HG02759 (cell line): ENCODE results near the gene TNFAIP3.
A peak's percentile ranks its signal among the peaks of the same experiment; 100 is the strongest.
"Not testable (repeated sequence)": the region's sequence is repeated elsewhere in the genome, so short reads cannot be mapped to it uniquely, and the experiment has no call there.

ENCODE experiments used
- ATAC-seq: cut with Tn5 transposase; IDR thresholded peaks from one replicate; pipeline ENCODE4 v1.9.1; 2021; ENCODE audit warnings: mild to moderate bottlenecking, moderate library complexity; ENCODE audit not compliant: unreplicated experiment

The TNFAIP3 gene

DNA sequence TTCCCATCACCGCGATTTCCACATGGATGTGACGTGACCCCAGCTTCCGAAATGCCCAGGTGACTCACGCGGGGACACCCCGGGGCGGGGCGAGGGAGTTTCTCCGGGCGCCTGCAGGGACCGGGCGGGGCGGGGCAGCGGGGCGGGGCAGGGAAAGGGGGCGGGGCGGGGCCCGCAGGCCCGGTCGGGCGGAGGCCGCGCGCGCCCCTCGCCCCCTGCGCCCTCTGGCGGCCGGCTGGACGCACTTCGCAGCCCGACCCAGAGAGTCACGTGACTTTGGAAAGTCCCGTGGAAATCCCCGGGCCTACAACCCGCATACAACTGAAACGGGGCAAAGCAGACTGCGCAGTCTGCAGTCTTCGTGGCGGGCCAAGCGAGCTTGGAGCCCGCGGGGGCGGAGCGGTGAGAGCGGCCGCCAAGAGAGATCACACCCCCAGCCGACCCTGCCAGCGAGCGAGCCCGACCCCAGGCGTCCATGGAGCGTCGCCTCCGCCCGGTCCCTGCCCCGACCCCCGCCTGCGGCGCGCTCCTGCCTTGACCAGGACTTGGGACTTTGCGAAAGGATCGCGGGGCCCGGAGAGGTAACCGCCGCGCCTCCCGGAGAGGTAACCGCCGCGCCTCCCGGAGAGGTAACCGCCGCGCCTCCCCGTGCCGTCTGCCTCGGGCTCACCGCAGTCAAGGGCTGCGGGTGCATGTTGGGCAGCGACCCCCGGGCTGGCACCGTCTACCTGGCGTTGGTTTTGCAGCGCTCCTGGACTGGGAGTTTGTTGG is at the start of gene TNFAIP3:
Gene TNFAIP3 (plus strand): TSS at position 346 of the 771 bp plus-strand sequence. CDS start 3,969 bp downstream, outside the sequence.
- ATAC-seq, result peak; percentile 74

DNA sequence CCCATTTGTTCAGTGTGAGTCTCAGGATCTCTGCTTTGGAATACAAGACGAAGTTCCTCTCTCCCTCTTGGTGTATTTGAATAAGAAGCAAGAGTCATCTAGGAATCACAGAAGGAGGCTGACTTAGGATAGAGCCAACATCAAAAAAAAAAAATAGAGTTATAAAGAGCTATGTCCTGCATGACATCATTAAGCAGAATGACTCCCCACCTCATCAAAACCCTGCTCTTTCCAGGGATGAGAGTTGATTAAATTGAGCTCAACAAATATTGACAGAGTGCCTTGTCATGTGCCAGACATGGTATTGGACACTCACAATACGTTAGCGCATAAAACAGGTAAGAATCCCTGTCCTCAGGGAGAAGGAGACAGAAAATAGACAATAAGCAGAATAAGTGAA is 48.6 kb upstream of the TNFAIP3 start:
- ATAC-seq, result no peak

DNA sequence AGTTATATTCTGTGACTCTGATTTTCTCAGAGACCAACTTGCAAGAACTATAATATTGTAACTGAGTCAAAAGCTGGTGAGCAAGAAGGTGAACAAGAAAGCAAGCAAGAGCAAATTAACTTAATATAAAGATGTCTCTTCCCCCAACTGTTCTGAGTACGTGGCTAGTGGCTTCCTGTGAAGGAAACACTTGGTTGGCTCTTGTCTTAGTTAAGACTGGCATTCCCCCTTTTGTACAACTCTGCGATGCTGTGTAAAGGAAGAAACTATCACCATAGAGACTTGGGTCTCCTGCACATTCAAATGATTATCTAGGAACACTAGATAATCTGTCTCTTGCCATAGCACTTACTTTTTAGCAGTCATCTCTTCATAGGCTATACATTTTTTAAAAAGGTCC is 47.3 kb upstream of the TNFAIP3 start:
- peak; percentile 47 for ATAC-seq

DNA sequence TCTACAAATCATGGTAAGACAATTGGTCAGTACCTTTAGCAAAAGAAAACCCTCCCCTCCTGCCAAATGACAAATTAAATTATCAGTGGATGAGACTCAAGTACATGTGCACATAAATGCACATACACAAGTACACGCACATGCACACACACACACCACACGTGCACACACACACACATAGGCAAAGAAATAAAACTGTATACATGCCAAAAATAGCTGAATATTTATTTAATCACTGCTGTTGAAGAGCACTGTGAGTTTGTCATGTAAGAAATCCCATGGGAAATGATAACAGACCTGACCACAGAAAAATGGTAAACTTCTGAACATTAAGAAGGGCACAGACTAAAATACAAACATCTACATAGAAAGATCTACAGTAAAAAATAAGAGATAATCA is 46.6 kb upstream of the TNFAIP3 start:
- ATAC-seq, result no peak

DNA sequence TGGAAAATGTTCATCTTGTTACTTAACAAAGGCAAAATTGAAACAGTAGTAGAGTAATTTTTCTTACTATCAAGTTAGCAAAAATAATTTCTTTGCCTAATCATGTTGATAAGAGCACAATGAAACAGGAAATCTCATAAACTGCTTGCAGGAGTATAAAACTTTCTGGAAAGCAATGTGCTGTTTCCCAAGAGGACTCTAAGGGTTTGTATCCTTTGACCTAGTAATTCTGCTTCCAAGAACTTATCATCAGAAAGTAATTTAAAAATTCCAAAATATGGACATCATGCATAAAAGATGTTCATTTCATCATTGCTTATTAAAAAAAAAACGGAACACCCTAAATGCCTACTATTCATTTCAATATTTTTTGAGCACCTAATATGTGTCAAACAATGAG is 46.1 kb upstream of the TNFAIP3 start:
- ATAC-seq, result no peak

DNA sequence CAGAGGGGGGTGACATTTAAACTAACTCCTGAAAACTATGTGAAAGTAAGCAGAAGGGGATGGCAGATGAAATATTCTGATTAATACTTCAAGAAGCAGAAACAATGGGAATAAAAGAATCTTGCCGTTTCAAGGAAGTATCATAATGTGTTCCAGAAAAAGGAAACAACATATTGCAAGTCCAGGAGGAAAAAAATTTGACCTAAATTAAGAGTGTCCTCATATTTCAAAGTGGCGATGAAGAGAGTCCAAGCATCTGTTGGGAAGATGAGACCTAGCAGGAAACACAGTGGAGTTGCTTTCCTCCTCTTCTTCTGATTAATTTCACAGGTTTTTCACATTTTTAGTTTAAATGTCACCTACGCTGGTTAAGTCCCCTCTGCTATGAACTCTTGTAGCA is 45.6 kb upstream of the TNFAIP3 start:
- ATAC-seq, result no peak

DNA sequence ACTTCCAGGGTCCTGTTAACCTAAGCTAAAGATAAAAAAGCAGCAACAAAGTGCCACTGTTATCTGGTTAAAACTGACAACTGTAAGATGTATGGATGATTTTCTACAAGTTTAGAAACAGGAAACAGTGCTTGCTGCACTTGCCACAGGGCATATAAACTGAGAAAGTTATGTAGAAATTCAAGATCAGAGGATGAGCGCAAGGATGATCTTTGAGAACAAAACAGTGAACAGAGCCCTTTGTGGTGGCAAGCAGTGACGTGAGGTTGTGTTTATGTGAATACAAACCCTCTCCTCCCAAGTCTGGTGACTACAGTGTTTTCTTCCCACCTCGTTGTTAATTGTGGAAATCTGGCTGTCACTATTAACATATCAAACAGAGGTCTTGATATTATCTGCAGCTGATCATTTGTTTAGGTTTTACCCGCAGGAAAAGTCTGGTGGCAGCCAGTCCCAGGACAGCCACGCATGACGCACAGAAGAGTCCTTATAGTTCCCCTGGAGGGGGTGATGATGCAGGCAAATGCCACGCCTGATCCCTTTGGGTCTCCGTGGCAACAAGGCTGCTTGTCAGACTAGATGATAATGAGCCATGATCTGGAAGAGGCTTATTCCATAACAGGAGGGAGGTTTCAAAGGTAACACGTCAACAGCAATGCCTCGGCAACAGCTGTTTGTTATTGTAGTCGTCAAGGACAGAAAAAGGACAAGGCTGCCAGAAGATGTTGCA is 43.1 kb upstream of the TNFAIP3 start:
- ATAC-seq, result no peak

DNA sequence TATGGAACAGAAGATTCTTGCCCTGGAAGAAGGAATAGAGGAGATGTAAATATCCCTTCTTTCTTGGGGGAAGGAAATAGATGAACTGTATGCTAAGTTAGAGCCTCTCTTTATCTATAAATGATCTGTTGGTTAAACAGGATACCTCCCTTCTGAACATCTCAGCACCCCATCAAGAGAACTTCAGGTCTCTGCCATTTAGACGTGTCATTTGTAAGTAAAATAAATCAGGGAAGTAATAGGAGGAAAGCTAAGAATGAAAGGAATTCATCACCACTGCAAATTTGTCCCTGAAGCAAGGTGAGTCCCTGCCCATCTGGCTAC is 42.5 kb upstream of the TNFAIP3 start:
- ATAC-seq, result no peak

DNA sequence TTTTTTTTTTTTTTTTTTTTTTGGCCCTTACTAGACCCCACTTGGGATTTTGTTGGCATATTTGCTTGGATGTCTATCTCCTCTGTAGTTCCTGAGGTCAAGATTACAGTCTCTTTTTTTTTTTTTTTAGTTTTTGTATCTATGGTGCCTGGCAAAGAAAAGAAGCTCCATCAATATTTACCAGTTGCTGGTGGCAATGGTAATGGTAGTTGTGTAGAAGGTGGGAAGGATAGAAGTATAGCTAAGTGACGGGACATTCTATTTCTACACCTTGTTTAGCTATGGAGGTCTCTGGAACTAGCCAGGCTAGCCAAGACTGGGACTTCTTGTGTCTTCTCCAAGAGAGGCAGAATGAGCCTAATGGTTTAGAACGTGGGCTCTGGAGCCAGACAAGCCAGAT is 42.2 kb upstream of the TNFAIP3 start:
- no peak for ATAC-seq

DNA sequence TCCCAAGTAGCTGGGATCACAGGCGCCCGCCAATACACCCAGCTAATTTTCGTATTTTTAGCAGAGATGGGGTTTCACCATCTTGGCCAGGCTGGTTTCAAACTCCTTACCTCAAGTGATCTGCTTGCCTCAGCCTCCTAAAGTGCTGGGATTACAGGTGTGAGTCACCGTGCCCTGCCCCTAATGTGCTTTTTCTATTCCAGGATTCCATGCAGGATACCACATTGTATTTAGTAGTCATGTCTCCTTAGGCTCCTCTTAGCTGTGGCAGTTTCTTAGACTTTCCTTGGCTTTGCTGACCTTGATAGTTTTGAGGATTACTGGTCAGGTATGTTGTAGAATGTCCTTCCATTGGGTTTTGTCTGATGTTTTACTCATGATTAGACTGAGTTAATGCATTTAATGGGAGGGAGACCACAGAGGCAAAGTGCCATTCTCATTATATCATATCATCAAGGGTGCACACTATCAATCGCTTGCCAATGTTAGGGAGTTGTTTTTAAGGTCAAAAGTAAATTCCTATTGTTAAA is 39.6 kb upstream of the TNFAIP3 start:
- ATAC-seq, result no peak

DNA sequence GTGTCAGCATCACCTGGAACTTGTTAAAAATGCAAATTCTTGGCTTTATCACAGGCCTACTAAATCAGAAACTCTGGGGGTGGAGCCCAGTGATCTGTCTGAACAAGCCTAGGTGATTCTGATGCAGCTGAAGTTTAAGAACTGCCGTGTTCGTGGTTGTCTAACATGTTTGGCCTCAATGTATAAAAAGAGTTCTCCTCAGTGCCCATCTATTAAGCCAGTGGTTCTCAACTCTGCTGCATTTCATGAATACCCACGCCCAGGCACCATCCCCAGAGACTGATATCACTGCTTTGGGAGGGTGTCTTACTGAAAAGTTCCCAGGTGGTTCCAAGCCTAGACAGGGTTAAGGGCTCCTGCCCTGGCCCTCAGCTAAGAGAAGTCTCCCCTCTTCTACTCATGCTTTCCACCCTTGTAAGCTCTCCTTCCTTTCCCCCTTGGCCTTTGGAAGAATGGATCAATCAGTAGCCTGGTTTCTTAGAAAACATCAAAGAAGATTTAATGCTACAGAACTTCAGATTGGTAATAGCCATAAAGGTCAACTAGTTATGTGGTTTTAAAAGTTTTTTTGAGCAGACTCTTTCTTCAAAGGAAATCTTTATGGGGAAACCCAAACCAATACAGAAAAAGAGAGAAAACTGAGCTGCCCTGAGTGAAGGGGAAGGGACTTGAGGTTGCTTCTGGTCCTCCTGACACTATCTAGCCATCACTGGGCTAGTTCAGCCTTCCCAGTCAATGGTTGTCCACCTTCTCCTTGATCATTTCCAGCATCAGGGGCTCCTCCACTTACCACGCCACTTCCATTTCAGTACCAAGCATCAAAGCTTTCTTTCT is 38.9 kb upstream of the TNFAIP3 start:
- peak; percentile 70 for ATAC-seq

DNA sequence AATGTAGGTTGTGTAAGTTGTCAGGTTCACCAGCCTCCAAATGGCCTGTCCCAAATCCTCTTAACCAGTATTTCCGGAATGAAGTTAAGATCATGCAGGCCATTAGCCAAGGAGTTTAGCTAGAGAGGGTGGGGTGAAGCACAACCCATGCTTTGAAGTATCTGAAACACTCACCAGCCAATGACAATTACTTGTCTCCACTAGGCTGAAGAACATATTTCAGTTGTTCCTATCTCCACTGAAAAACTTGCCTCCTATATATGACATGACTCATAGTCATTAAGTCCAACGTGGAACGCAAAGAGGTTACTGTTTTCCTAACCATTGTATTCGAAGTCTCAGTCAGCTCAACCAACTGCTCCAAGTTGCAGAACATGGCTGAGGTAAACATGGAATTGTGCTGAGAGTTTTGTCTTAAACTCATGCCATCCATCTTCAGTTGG is 37.4 kb upstream of the TNFAIP3 start:
- no peak for ATAC-seq

DNA sequence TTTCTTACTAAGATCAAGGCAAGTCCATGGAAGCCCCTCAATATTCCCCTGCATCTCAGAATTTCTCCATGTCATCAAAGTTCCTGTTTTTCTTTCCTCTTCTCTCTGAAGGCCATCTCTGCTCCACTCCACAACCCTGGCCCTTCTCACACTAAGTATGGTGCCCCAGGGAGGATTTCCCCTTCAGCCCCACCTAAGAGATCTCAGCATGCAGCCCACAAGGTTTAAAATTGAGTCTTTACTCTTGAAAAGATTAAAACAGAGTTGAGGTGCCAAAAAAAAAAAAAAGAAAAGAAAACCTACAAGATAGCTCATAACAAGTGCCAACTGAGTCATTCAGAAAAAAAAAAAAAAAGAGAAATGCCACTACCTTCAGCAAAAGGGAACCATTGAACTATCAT is 36.5 kb upstream of the TNFAIP3 start:
- no peak for ATAC-seq

DNA sequence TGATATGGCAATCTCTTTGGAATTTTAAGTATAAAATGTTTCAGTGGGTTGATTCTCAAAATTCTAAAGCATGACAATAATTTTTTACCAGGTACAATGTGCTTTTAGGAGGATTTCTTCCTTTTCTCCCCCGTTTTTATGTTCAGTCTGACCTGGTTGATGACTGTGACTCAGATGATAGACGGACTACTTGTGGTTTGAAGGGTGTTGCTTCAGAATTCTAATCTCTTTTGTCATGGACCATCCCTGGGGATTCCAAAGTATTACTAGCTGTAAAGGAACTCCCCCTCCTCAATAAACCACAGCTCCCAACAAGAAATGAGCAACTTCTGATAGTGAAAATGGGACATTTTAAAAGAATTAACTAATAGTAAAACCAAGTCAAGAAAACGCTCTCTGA is 34.9 kb upstream of the TNFAIP3 start:
- no peak for ATAC-seq

DNA sequence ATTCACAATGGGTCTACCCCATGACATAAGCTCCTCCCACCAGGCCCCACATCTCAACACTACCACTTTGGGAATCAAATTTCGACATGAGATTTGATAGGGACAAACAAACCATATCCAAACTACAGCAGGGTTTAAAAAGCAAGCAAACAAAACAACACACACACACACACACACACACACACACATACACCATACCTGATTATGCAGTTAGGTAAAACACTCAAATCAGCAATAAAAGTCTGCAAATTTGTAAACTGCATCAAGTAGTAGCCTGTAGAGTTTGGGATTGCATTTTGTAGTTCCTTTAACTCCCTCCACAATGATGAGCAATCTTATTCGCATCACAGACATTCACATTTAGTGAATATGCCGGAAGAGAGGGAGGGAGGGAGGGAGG is 32.6 kb upstream of the TNFAIP3 start:
- no peak for ATAC-seq

DNA sequence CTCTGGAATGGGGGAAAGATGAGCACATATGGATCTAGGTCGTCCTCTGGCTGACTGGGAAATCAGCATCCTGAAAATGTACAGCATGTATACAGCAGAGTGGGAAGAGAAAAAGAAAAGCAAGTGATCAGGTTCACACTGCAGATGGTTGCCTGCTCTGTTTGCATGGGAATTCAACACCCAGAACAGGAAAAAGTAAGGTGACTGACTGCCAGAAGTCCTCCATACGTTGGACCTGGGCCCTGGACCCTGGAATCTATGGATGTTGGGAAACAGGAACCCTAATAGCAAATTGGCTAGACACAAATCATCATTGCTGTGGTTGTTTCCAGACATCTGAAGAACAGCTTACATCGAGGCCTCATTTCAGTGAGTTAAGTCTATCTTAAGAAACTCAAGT is 30.3 kb upstream of the TNFAIP3 start:
- no peak for ATAC-seq

DNA sequence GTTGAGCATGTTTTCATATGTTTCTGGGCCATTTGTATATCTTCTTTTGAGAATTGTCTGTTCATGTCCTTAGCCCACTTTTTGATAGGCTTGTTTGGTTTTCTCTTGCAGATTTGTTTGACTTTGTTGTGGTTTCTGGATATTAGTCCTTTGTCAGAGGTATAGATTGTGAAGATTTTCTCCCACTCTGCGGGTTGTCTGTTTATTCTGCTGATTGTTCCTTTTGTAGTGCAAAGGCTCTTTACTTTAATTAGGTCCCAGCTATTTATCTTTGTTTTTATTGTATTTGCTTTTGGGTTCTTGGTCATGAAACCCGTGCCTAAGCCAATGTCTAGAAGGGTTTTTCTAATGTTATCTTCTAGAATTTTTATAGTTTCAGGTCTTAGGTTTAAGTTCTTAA is 29.0 kb upstream of the TNFAIP3 start:
- ATAC-seq, result not testable (repeated sequence)

DNA sequence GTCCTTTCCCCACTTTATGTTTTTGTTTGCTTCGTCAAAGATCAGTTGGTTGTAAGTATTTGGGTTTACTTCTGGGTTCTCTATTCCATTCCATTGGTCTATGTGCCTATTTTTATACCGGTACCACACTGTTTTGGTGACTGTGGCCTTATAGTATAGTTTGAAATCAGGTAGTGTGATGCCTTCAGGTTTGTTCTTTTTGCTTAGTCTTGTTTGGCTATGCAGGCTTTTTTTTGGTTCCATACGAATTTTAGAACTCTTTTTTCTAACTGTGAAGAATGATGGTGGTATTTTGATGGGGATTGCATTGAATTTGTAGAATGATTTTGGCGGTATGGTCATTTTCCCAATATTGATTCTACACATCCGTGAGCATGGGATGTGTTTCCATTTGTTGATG is 28.5 kb upstream of the TNFAIP3 start:
- ATAC-seq, result not testable (repeated sequence)

DNA sequence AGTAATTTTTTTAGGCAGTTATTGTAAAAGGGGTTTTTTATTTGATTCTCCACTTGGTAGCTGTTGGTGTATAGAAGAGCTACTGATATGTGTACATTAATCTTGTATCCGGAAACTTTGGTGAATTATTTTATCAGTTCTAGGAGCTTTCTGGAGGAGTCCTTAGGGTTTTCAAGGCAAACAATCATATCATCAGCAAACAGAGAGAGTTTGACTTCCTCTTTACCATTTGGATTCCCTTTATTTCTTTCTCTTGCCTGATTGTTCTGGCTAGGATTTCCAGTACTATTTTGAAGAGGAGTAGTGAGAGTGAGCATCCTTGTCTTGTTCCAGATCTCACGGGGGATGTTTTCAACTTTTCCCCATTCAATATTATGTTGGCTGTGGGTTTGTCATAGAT is 28.0 kb upstream of the TNFAIP3 start:
- no peak for ATAC-seq

DNA sequence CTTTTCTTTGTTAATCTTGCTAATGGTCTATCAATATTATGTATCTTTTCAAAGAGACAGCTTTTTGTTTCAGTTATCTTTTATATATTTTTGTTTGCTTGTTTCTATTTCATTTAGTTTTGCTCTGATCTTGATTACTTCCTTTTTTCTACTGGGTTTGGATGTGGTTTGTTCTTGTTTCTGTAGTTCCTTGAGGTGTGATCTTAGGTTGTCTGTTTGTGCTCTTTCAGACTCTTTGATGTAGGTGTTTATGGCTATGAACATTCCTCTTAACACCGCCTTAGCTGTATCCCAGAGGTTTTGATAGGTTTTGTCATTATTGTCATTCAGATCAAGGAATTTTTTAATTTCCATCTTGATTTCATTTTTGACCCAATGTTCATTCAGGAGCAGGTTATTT is 26.8 kb upstream of the TNFAIP3 start:
- no peak for ATAC-seq

DNA sequence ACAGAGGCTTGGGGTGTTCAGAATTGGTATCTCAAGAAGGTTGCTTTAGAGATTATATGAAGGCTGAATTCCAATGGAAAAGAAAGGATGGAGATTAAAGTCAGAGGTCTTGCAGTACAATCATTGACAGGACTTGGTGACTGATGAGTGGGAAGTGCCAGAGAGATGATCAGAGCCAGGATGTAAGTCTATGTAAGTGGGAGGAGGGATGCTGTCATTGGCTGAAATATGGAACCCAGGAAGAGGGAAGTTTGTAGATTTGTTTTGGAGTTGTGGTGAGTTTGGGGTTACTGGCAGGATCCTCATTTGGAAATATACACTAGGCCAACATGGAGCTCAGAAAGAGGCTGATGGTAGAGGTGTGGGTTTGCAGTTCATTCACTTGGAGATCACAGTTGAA is 23.8 kb upstream of the TNFAIP3 start:
- ATAC-seq, result no peak
